HG03060 (cell line): ENCODE results near the gene STT3A.

Source experiments
- ATAC-seq: cut with Tn5 transposase; IDR thresholded peaks from one replicate; pipeline ENCODE4 v1.9.1; 2021; ENCODE audit warnings: low read depth, moderate number of reproducible peaks; ENCODE audit not compliant: unreplicated experiment

The STT3A gene

DNA sequence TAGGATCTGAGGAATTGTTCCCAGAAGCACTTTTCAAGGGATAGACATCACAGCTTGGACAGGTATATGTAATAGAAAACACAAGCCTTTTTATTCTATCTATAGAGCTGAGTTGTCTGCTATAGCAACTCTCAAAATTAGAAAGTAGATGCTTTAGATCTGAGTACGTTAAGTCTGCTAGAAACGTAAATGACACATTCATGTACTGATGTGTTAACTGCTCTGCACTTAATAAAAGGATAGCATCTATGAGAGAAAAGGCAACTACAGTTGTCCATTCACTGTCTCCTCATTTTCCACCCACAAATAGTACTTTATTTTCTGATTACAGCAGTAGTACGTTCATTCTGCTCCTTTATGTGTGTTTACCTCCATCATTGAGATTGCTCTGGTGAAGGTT, 6.0 kb upstream of the STT3A start:
- ATAC-seq, result no peak

GRCh38 chr11:125587480-125587879, 5.2 kb upstream of the STT3A start:
- no peak for ATAC-seq

DNA sequence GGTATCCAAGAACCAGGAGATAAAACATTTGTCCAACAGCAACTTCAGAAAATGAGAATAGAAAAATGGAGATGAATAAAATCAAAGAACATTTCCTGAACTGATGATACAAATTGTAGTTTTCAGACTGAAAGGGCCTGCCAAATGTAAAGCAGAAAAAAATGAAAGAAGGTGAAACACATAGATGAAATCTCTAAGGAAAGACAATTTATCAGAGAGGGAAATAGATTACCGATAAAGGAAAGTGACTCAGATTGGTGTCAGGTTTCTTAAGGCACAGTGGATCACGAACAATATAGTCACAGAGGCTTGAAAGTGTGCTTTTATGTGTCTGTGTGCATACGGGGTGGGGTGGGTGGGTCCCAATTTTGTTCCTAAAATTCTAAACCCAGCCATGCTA, 4.1 kb upstream of the STT3A start:
- ATAC-seq, result no peak

DNA sequence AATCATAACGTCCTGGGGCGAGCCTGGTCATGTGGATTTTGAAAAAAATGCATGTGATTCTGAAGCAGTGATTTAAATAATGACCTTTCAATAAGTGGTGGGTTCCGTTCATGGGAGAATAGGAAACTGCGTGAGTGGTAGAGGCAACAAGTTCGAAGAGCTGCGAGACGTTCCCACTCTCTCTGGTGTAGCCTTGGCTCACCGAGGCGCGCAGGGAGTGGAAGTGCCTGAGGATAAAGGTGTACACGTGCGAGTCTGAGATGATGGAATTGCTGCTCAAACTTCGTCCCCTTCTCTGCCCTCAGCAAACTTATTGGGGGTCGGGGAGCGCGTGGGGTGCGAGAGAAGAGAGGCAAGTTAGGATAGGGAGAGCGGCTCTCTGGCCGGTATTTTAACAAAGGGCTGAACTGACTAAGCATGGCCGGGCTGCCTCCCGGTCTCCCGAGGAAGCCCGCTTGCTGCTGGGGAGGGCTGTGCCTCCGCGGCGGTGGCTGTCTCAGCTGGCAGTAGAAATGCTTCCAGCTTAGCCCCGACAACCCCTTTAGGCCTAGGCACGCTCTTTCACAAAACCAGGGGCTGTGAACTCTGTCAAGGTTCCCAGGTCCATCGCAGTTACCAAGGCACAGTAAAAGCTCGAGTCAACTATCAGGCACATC, 875 bp upstream of the STT3A start:
- ATAC-seq, result peak; percentile 12

DNA sequence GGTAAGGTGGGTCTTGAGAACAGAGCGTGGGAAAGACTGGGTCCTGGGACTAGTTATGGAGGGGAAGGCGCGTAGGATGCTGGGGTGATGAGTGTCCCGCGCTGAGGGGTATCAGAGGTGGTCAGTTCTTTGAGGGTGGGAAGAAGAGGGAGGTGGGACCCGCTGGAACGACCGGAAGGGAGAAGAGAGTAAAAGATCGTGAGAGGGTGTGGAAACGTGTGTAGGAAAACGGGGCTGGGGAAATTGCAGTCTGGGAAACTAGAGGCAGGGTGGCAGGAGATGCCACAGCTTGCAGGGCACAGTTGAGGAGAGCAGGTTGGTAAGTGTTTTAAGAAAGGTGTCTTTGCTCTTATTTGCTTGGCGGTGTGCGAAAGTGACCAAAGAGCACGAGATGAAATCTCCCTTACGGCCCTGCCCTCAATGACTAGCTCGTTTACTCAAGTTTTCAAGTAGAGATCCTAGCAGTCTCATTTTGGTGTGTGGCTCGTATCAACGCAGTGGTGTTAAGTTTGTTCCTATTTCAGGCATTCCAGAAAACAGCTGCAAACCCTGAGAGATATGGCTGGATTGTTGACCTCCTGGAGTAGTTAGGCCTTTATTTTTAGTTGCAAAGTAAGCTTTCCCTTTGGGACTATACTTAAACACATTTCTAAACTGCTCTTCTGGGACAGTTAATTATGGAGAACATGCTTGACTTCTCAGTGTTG, 615 bp downstream of the STT3A start:
- ATAC-seq, result no peak

GRCh38 chr11:125594958-125595357, 2.3 kb downstream of the STT3A start:
- ATAC-seq, result no peak

DNA sequence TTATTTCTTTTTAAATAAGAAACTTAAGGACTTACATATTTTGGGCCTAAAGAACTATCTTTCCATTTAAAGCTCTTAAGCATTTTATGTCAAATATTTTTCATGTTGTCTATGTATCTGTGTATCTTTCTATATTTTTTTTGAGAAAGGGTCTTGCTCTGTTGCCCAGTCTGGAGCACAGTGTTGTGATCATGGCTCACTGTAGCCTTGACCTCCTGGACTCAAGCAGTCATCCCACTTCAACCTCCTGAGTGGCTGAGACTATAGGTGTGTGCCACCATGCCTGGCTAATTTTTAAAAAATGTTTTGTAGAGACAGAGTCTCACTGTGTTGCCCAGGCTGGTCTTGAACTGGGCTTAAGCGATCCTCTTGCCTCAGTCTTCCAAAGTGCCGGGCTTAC, 8.0 kb downstream of the STT3A start:
- no peak for ATAC-seq

DNA sequence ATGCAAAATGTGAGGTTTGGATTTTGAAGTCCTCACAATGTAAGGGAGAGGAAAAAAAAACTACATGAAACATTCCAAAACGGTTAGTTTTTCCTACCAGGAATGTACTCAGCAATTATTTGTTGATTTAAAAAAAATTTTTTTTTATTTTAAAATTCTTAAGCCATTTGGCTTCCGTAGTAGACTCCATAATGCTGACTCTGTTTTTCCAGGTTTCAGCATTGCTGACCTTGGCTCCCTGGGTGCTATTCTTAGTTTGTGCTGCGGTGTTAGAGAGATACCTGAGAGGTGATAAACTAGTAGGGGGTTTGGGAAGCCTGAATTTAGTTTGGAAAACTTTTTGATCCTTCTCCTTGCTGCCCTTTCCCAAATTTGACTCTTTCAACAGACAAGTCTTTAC, 10.6 kb downstream of the STT3A start:
- no peak for ATAC-seq

GRCh38 chr11:125605417-125605816, 12.8 kb downstream of the STT3A start:
- ATAC-seq, result no peak

DNA sequence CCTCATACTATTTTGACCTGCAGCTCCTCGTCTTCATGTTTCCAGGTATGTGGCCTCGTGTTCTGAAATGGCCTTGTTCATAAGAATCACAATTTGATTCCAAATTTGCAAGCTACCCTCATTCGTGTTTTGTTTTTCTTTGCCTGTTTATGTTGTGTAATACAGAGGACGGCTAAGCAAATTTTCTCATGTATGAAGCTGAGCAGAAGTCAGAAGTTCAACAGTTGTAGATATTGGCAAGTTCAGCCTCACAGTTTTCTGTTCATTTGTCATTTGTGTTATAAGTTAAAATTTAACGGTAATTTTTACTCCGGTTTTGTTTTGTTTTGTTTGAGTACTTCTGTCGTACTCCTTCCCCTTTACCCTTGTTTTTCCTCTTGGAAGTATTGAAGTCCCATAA, 16.9 kb downstream of the STT3A start:
- no peak for ATAC-seq

DNA sequence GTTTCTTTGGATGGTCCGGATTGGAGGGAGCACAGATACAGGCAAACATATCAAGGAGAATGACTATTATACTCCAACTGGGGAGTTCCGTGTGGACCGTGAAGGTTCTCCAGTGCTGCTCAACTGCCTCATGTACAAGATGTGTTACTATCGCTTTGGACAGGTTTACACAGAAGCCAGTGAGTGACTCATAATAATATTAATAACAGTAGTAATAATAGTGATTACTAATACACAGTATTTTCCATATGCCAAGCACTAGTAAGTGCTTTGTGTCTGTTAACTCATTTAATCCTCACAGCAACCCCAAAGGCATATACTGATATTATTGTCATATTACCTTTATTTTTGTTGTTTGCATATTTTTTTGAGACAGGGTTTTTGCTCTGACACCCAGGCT, 25.7 kb downstream of the STT3A start:
- ATAC-seq, result no peak

- no peak for ATAC-seq
Observed at GRCh38 chr11:125621995-125622394, 29.3 kb downstream of the STT3A start.

- no peak for ATAC-seq
Observed at GRCh38 chr11:125623064-125623463, 30.4 kb downstream of the STT3A start.

DNA sequence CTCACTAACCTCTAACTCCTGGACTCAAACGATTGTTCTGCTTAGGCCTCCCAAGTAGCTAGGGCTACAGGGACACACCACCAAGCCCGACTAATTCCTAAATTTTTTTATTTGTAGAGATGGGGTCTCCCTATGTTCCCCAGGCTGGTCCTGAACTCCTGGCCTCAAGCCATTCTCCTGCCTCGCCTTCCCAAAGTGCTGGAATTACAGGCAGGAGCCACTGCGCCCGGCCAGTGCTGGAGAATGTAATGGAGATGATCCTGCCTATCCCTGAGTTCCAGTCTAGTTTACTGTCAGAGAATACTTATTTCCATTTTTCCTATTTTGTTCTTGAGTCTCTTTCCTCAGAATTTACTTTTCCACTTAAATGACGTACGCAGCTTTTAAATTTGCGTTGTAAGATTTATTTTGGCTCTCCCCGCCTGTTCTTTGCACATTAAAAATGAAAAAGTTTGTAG, 32.1 kb downstream of the STT3A start, which contains the start of gene CHEK1:
Gene CHEK1, plus strand, starts transcription at position 408 of the 458 bp plus-strand sequence. CDS start 1,606 bp downstream, outside the sequence.
- no peak for ATAC-seq

DNA sequence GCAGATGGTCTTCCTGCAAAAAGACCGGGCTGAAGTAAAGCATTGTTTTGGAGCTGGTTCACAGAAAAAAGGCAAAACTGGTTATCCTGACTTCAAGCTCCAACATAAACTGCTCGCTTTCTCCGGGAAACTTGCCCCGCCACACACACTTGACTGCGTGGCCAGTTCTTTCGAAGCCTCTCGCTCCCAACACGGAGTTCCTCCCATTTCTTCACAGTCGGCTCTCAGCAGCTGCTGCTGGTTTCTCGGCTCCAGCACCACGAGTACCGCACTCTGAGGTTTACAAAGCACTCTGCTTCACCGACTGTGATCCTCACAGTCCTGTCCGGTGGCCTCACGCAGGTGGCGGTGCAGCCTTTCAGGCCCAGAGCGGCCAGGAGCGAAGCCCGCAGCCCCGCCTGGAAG, 32.6 kb downstream of the STT3A start:
- ATAC-seq, result no peak

- peak; percentile 45 for ATAC-seq
Observed at GRCh38 chr11:125625630-125626287, 33.1 kb downstream of the STT3A start.

GRCh38 chr11:125626288-125626950, 33.8 kb downstream of the STT3A start:
- peak; percentile 22 for ATAC-seq

DNA sequence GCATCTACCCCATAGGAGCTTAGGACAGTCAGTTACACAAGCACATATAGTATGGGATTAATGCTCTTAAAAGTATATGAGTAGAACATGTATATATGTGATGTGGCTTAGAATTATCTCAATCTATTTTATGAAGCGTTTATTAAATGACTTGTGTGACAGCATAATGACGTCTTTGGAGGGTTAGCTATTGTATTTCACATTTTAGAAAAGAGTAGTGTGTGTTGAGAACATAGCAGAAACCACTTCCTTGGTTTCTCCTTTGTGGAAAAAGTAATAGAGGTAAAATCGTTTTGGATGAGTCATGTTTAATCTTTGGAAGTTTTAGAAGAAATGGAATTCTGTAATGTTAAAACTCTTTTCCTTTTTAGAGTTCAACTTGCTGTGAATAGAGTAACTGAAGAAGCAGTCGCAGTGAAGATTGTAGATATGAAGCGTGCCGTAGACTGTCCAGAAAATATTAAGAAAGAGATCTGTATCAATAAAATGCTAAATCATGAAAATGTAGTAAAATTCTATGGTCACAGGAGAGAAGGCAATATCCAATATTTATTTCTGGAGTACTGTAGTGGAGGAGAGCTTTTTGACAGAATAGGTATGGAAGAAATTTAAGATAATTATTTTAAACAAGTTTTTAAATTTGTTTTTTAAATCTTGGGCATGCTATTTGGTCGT, 34.7 kb downstream of the STT3A start:
- no peak for ATAC-seq

GRCh38 chr11:125637840-125638239, 45.2 kb downstream of the STT3A start:
- no peak for ATAC-seq

DNA sequence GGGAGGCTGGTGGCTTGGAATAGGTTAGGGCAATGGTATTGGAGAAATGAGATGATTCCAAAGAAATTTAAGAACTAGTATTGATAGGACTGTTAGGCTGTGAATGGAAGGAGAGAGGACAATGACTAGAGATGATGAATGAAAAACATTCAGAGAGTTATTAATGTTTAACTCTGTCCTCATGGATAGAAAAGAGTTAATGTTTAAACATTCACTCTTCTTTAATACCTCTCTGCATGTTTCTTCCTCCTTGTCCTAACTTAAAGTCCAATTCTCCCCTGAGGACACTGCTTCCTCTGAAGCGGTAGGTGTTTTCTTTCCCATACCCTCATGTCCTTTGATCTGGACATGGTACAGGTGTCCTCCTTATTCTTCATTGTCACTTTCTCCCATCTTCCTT, 45.7 kb downstream of the STT3A start:
- ATAC-seq, result no peak

DNA sequence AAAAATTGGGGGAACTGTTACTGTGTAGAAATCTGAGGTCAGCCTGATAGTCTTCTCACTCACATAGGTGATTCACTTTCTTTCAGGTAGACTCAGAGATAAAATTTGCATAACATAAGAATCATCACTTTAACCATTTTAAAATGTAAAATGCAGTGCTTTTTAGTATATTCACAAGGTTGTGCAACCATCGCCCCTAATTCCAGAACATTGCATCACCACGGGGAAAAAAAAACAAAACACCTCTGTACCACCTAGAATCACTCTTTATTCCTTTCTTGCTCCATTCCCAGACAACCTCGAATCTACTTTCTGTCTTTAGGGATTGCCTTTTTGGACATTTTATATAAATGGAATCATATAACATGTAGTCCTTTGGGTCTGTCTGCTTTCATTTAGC, 53.2 kb downstream of the STT3A start:
- ATAC-seq, result no peak
